Upper lobe of left lung (tissue), 6 donors: Measurements from ENCODE around the gene BLOC1S3. TPM values are rescaled to one million over a fixed set of nuclear protein-coding genes. Genes with fewer than 3 reads are reported as not detected.

ENCODE experiments used
- ATAC-seq, 2 donors: fragments of 200-7000 bp; cut with Tn5 transposase; one replicate each; pipeline ENCODE4 v1.9.1; 2022; ENCODE audit warnings: mild to moderate bottlenecking in 2 of 2, moderate library complexity in 2 of 2; ENCODE audit not compliant: low FRiP score in 2 of 2
- DNase-seq, 2 donors: peaks; one replicate each; pipeline ENCODE4 v3.0.0-alpha.2; 2019 to 2020
- H3K27ac ChIP-seq, 4 donors: fragments of 200-600 bp; sonication (generic); one replicate each; pipeline ENCODE4 v1.5.1; 2016 to 2019
- H3K27me3 ChIP-seq, 4 donors: fragments of 200-600 bp; sonication (generic); one replicate each; pipeline ENCODE4 v1.5.1; 2017 to 2019
- H3K36me3 ChIP-seq, 4 donors: fragments of 200-600 bp; sonication (generic); one replicate each; pipeline ENCODE4 v1.5.1; 2016 to 2019
- H3K4me1 ChIP-seq, 4 donors: fragments of 200-600 bp; sonication (generic); one replicate each; pipeline ENCODE4 v1.5.1; 2018 to 2019
- H3K4me3 ChIP-seq, 4 donors: fragments of 200-600 bp; sonication (generic); one replicate each; pipeline ENCODE4 v1.5.1; 2017 to 2019; ENCODE audit warnings: mild to moderate bottlenecking in 2 of 4, moderate library complexity in 1 of 4
- H3K9me3 ChIP-seq, 4 donors: fragments of 200-600 bp; sonication (generic); one replicate each; pipeline ENCODE4 v1.5.1; 2018 to 2019
- EP300 ChIP-seq, 4 donors: sonication (generic); formaldehyde crosslinking; IDR thresholded peaks; one replicate each; pipeline ENCODE4 v1.5.1; 2017; ENCODE audit warnings: antibody characterized with exemption in 4 of 4, control low read depth in 2 of 4
- POLR2A ChIP-seq, 4 donors: fragments of 450-650 bp; IDR thresholded peaks; one replicate each; pipeline ENCODE4 v1.5.1; 2016 to 2017; ENCODE audit warnings: antibody characterized with exemption in 4 of 4, mild to moderate bottlenecking in 2 of 4
- POLR2AphosphoS5 ChIP-seq, 2 donors: sonication (generic); formaldehyde crosslinking; IDR thresholded peaks; one replicate each; pipeline ENCODE4 v1.5.1; 2017; ENCODE audit warnings: antibody characterized with exemption in 2 of 2
- WGBS, 2 donors: methylation state at CpG; one replicate each; pipeline ENCODE4 v1.1.5; 2017 to 2018; 5-methylcytosine and 5-hydroxymethylcytosine counted together
- total RNA-seq, 6 donors: library from RNA; depleted of rRNA in 4 of 6; stranded (reverse); fragments of >200 nt in 4 of 6; gene quantifications; one replicate each; pipeline versions ENCODE4 v1.1.0 to v1.2.1, GENCODE V29; 2016 to 2021
- TF ChIP-seq, protein P1 (sequence below), 6 experiments: fragments of 450-650 bp in 4 of 6; fragments of 200-600 bp in 2 of 6; sonication (generic) in 2 of 6; IDR thresholded peaks; one replicate each; pipeline ENCODE4 v1.5.1; 2016 to 2019; ENCODE audit warnings: antibody characterized with exemption in 6 of 6
- donor health status: DM: no; HTN: no; CAD: no; lungs with moderate emphysema.
- donor health status: DM: no; HTN: yes; CAD: no; lungs with severe emphysema.

The BLOC1S3 gene
- total RNA-seq, 6 donors from 2014 or later: 4.7 to 34.6 (median 18.6) TPM

DNA sequence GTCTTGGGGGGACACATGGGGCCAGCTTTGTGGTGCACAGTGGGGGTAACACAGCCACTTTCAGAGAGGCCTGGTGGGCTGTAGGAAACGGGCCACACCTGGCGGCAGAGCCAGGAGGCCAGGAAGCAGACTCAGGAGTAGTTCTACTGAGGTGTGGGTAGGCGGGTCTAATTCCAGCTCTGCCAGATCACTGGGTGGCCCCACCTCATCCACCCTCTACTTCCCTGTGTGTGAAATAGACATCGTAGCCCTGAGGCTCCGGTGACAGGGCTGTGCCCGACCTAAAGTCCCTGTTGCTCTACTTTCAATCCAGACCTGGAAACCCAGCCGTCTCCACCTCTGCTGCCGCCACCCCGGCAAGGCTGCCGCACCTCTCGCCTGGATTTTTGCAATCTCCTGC, 21.8 kb upstream of the BLOC1S3 start:
- peaks cover 24 to 31% (median 26%) of the 10 kb centered on the region in 4 donors for H3K4me1 ChIP-seq
- WGBS, 2 donors: 72 to 78% methylated on average over 10 to 11 of the region's 11 CpGs
- no peaks in the 10 kb centered on the region for H3K36me3 ChIP-seq
- H3K4me3 ChIP-seq: no peak overlapping the region
- no peak for ATAC-seq
- H3K9me3 ChIP-seq: no peaks in the 10 kb centered on the region
- TF ChIP-seq, protein P1, sequence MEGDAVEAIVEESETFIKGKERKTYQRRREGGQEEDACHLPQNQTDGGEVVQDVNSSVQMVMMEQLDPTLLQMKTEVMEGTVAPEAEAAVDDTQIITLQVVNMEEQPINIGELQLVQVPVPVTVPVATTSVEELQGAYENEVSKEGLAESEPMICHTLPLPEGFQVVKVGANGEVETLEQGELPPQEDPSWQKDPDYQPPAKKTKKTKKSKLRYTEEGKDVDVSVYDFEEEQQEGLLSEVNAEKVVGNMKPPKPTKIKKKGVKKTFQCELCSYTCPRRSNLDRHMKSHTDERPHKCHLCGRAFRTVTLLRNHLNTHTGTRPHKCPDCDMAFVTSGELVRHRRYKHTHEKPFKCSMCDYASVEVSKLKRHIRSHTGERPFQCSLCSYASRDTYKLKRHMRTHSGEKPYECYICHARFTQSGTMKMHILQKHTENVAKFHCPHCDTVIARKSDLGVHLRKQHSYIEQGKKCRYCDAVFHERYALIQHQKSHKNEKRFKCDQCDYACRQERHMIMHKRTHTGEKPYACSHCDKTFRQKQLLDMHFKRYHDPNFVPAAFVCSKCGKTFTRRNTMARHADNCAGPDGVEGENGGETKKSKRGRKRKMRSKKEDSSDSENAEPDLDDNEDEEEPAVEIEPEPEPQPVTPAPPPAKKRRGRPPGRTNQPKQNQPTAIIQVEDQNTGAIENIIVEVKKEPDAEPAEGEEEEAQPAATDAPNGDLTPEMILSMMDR (IDR thresholded peaks at IDR 0.05): no peak
- TF ChIP-seq POLR2A (IDR thresholded peaks at IDR 0.05): no peak
- no peak for TF ChIP-seq POLR2AphosphoS5 (IDR thresholded peaks at IDR 0.05)
- no peak for TF ChIP-seq EP300 (IDR thresholded peaks at IDR 0.05)
- no peak overlapping the region for H3K27ac ChIP-seq
- peaks cover 0 to 36% (median 24%) of the 10 kb centered on the region in 4 donors for H3K27me3 ChIP-seq
- DNase-seq: peak in 1 of 2 donors; percentile 47

GRCh38 chr19:45158503-45159209, 19.9 kb upstream of the BLOC1S3 start:
- TF ChIP-seq, protein P1 (IDR thresholded peaks at IDR 0.05): no peak
- no peak for TF ChIP-seq POLR2A (IDR thresholded peaks at IDR 0.05)
- no peak for TF ChIP-seq POLR2AphosphoS5 (IDR thresholded peaks at IDR 0.05)
- TF ChIP-seq EP300 (IDR thresholded peaks at IDR 0.05): no peak
- DNase-seq: peak in 1 of 2 donors; percentile 83
- H3K9me3 ChIP-seq: no peaks in the 10 kb centered on the region
- no peak overlapping the region for H3K4me3 ChIP-seq
- 69 to 90% methylated on average over 13 to 23 of the region's 27 CpGs for WGBS, 2 donors
- H3K27me3 ChIP-seq: peaks cover 0 to 22% (median 7%) of the 10 kb centered on the region in 4 donors
- H3K4me1 ChIP-seq: peaks cover 5 to 12% (median 7%) of the 10 kb centered on the region in 4 donors
- no peak overlapping the region for H3K27ac ChIP-seq
- no peaks in the 10 kb centered on the region for H3K36me3 ChIP-seq
- ATAC-seq: no peak

DNA sequence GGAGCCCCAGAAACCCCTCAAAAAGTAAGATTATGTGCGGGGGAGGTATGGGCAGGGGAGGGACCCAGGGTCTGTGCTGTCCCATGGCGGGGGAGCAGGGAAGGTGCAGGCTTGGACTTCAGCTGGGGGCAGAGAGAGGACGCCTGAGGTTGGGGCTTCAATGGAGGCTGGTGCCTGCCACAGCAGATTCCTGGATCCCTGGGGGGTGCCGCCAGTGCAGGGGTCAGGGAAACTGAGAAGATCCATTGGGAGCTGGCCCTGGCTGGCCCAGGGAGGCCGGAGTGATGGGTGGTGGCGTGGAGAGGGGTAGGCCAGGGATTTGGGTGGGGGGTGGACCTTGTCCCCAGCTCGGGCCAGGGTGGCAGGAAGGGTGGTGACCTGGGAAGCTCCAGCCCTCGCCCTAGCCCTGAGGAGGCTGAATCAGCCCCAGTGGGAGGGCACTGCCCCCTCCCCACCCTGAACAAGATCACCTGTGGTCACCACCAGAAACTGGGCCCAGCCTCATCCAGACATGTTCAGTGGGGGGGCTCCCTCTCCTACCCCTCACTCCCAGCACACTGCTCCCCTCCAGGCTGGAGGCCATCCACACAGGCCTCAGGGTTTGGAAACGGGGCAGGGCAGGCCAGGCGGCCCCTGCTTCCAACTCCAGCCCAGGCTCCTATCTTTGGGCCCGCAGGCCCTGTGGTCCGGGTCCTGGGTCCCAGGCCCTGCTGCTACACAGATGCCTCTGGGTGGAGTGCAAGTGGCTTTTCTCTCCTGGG, 19.2 kb upstream of the BLOC1S3 start:
- H3K36me3 ChIP-seq: no peaks in the 10 kb centered on the region
- no peak for ATAC-seq
- 86 to 94% methylated on average over 10 to 11 of the region's 12 CpGs for WGBS, 2 donors

DNA sequence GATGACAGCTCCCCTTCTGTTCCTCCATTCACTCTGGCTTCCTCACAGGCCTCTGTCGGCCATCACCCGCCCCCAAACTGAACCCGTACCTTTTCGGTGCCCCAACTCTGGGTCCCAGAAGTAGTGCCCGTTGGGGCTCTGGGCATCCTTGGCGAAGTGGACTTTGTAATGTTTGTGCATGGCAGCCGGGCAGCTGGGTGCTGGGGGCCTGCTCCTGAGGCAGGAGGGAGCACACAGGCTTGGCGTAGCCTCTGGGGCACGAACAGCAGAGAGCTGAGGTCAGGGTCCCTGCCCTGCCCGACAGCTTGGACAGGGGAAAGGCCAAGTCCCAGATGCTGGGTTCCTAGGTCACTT, 18.6 kb upstream of the BLOC1S3 start:
- ATAC-seq (no peak), DNase-seq (peak in 1 of 2 donors; percentile 50)
- Histone ChIP-seq H3K9me3 (no peaks in the 10 kb centered on the region), H3K27ac (no peak overlapping the region), H3K4me1 (peaks cover 4 to 12% (median 8%) of the 10 kb centered on the region in 4 donors), H3K27me3 (peaks cover 0 to 18% (median 4%) of the 10 kb centered on the region in 4 donors), H3K36me3 (no peaks in the 10 kb centered on the region), H3K4me3 (no peak overlapping the region)
- TF ChIP-seq POLR2A (IDR thresholded peaks at IDR 0.05) (no peak), POLR2AphosphoS5 (IDR thresholded peaks at IDR 0.05) (no peak), EP300 (IDR thresholded peaks at IDR 0.05) (no peak)
- TF ChIP-seq, protein P1 (IDR thresholded peaks at IDR 0.05): no peak
- WGBS, 2 donors: 80 to 93% methylated on average over 7 to 10 of the region's 10 CpGs

More for the DNA sequence above, 19.2 kb upstream of the BLOC1S3 start:
- Histone ChIP-seq H3K9me3 (no peaks in the 10 kb centered on the region), H3K27ac (no peak overlapping the region), H3K4me1 (peaks cover 2 to 9% (median 3%) of the 10 kb centered on the region in 4 donors), H3K4me3 (no peak overlapping the region), H3K27me3 (peaks cover 0 to 18% (median 4%) of the 10 kb centered on the region in 4 donors)
- peak in 1 of 2 donors; percentile 49 for DNase-seq
- no peak for TF ChIP-seq EP300 (IDR thresholded peaks at IDR 0.05)
- TF ChIP-seq, protein P1 (IDR thresholded peaks at IDR 0.05): no peak
- no peak for TF ChIP-seq POLR2AphosphoS5 (IDR thresholded peaks at IDR 0.05)
- TF ChIP-seq POLR2A (IDR thresholded peaks at IDR 0.05): no peak
